Measurements from ENCODE around the gene IL1RAP. TPM values are rescaled to one million over a fixed set of nuclear protein-coding genes. Genes with fewer than 3 reads are reported as not detected.

Gene IL1RAP
- total and polyA plus RNA-seq, 2 donors (not counting 3 experiments of a cell fraction or from before 2014, with no cell fraction given), result 4.3 to 9.2 TPM

DNA sequence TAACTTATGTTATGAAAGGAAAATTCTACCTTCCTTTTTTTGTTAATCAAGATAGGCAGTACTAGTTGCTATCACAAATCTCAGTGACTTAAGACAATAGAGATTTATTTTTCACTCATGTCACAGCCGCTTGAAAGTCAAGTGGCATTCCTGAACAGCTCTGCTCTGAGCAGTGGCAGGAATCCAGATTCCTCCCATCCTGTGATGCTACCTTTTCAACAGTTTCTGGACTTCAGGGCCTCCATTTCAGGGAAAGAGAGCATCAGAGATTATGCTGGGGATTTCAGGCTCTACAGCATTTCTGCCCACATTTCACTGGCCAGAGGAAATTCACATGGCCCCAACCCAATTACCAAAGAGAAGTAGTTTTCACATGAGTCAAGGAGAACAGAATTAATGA lies 83.4 kb downstream of the IL1RAP start:
- BruUV-seq (replicated peaks), result no TSS peak

DNA sequence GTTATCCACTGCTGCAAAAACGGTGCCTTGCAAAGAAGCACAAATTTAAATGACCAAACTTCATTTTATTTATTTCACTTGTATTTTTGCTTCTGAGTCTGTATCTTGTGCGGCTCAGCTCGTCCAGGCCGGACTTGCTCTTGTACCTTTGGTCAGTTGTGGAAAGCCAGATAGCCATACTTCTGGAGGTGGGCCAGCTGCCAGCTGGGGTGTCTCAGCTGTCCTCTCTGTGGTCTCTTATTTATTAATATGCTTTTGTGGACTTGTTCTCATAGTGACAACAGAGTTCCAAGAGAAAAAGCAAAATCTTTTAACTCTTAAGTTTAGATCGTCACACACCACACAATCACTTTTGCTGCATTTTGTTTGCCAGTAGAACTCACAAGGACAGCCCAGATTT lies 87.7 kb downstream of the IL1RAP start:
- no peak overlapping the region for H2AFZ ChIP-seq (ENCODE audit: low read depth, low read length)
- H3K9me1 ChIP-seq (replicated peaks; ENCODE audit: control insufficient read depth, extremely low read depth, insufficient read depth, low read length), result no peaks in the 10 kb centered on the region
- H3K4me2 ChIP-seq (ENCODE audit: insufficient read depth, low read length), result no peak overlapping the region
- no peak for TF ChIP-seq GATA2 (IDR thresholded peaks at IDR 0.05; ENCODE audit: insufficient read depth, insufficient read length, low read depth, low read length)
- TF ChIP-seq, protein P1, sequence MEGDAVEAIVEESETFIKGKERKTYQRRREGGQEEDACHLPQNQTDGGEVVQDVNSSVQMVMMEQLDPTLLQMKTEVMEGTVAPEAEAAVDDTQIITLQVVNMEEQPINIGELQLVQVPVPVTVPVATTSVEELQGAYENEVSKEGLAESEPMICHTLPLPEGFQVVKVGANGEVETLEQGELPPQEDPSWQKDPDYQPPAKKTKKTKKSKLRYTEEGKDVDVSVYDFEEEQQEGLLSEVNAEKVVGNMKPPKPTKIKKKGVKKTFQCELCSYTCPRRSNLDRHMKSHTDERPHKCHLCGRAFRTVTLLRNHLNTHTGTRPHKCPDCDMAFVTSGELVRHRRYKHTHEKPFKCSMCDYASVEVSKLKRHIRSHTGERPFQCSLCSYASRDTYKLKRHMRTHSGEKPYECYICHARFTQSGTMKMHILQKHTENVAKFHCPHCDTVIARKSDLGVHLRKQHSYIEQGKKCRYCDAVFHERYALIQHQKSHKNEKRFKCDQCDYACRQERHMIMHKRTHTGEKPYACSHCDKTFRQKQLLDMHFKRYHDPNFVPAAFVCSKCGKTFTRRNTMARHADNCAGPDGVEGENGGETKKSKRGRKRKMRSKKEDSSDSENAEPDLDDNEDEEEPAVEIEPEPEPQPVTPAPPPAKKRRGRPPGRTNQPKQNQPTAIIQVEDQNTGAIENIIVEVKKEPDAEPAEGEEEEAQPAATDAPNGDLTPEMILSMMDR (IDR thresholded peaks at IDR 0.05; ENCODE audit: extremely low read depth in 1 of 2, insufficient read depth in 1 of 2, low read depth in 1 of 2, low read length in 2 of 2), result no peak
- no peak for TF ChIP-seq POLR2AphosphoS5 (IDR thresholded peaks at IDR 0.05; ENCODE audit: insufficient read depth, low read depth, low read length)
- TF ChIP-seq FOS (IDR thresholded peaks at IDR 0.05; ENCODE audit: borderline replicate concordance, insufficient read depth, low read length), result no peak
- no peak for TF ChIP-seq JUN (IDR thresholded peaks at IDR 0.05; ENCODE audit: borderline replicate concordance, insufficient read depth, insufficient read length, low read depth)
- no peak for TF ChIP-seq MYC (IDR thresholded peaks at IDR 0.05; ENCODE audit: low read depth, low read length)
- TF ChIP-seq POLR2A (IDR thresholded peaks at IDR 0.05; ENCODE audit: low read depth, low read length), result no peak
- TF ChIP-seq EZH2 (IDR thresholded peaks at IDR 0.05; ENCODE audit: borderline replicate concordance, low read depth, low read length, severe bottlenecking), result no peak
- TF ChIP-seq, protein P2, sequence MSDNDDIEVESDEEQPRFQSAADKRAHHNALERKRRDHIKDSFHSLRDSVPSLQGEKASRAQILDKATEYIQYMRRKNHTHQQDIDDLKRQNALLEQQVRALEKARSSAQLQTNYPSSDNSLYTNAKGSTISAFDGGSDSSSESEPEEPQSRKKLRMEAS (IDR thresholded peaks at IDR 0.05; ENCODE audit: insufficient read depth, insufficient read length), result no peak
- no peaks in the 10 kb centered on the region for H4K20me1 ChIP-seq (replicated peaks; ENCODE audit: control insufficient read depth, extremely low read depth, insufficient read depth, low read length)
- no peaks in the 10 kb centered on the region for H3K4me1 ChIP-seq (ENCODE audit: control insufficient read depth, extremely low read depth, insufficient read depth, low read length)
- H3K9me3 ChIP-seq (replicated peaks; ENCODE audit: control insufficient read depth, insufficient read depth, low read length), result no peaks in the 10 kb centered on the region
- ChIA-PET POLR2A (no interaction called here), CTCF (no interaction called here)
- H3K4me3 ChIP-seq (replicated peaks in 1 of 3; ENCODE audit: insufficient read depth in 1 of 3, low read depth in 1 of 3, low read length in 3 of 3), result no peak overlapping the region
- intact Hi-C loops (cut with micrococcal nuclease) (no loop called here), dilution Hi-C loops (cut with MboI; ENCODE audit: extremely low pct_ligation_motif_present, low sequenced_read_pairs) (no loop called here)
- H3K9ac ChIP-seq (replicated peaks; ENCODE audit: extremely low read depth, insufficient read depth, low read length), result no peak overlapping the region
- DNase-seq (ENCODE audit: low read depth, low spot score) (no peak), FAIRE-seq (no peak)
- BruUV-seq (replicated peaks), result no TSS peak
- H3K27me3 ChIP-seq (ENCODE audit: control insufficient read depth in 2 of 2, insufficient read depth in 2 of 2, low read length in 2 of 2), result no peaks in the 10 kb centered on the region
- H3K36me3 ChIP-seq (ENCODE audit: control insufficient read depth in 2 of 2, extremely low read depth in 1 of 2, insufficient read depth in 2 of 2, low read length in 2 of 2), result no peaks in the 10 kb centered on the region
- H3K27ac ChIP-seq (ENCODE audit: insufficient read depth, low read depth, low read length), result no peak overlapping the region
- H3K79me2 ChIP-seq (ENCODE audit: control insufficient read depth, insufficient read depth, low read length), result no peaks in the 10 kb centered on the region

More for the DNA sequence above, 83.4 kb downstream of the IL1RAP start:
- intact Hi-C loops (cut with micrococcal nuclease), result no loop called here
- Histone ChIP-seq H3K4me3 (replicated peaks in 1 of 3; ENCODE audit: insufficient read depth in 1 of 3, low read depth in 1 of 3, low read length in 3 of 3) (no peak overlapping the region), H3K79me2 (ENCODE audit: control insufficient read depth, insufficient read depth, low read length) (no peaks in the 10 kb centered on the region), H3K9me1 (replicated peaks; ENCODE audit: control insufficient read depth, extremely low read depth, insufficient read depth, low read length) (no peaks in the 10 kb centered on the region), H3K4me1 (ENCODE audit: control insufficient read depth, extremely low read depth, insufficient read depth, low read length) (no peaks in the 10 kb centered on the region), H3K4me2 (ENCODE audit: insufficient read depth, low read length) (no peak overlapping the region), H3K27ac (ENCODE audit: insufficient read depth, low read depth, low read length) (no peak overlapping the region), H3K36me3 (ENCODE audit: control insufficient read depth in 2 of 2, extremely low read depth in 1 of 2, insufficient read depth in 2 of 2, low read length in 2 of 2) (no peaks in the 10 kb centered on the region), H2AFZ (ENCODE audit: low read depth, low read length) (no peak overlapping the region), H3K9ac (replicated peaks; ENCODE audit: extremely low read depth, insufficient read depth, low read length) (no peak overlapping the region), H4K20me1 (replicated peaks; ENCODE audit: control insufficient read depth, extremely low read depth, insufficient read depth, low read length) (no peaks in the 10 kb centered on the region), H3K9me3 (replicated peaks; ENCODE audit: control insufficient read depth, insufficient read depth, low read length) (no peaks in the 10 kb centered on the region), H3K27me3 (ENCODE audit: control insufficient read depth in 2 of 2, insufficient read depth in 2 of 2, low read length in 2 of 2) (no peaks in the 10 kb centered on the region)
- CTCF ChIA-PET, result interaction anchor here (0.6 kb wide), 1 partner anchor 1123 kb away, joined by 3 read pairs; no protein-coding TSS in a partner anchor
- no peak for FAIRE-seq
- dilution Hi-C loops (cut with MboI; ENCODE audit: extremely low pct_ligation_motif_present, low sequenced_read_pairs), result no loop called here
- DNase-seq (ENCODE audit: low read depth, low spot score), result no peak
- TF ChIP-seq GATA2 (IDR thresholded peaks at IDR 0.05; ENCODE audit: insufficient read depth, insufficient read length, low read depth, low read length) (no peak), FOS (IDR thresholded peaks at IDR 0.05; ENCODE audit: borderline replicate concordance, insufficient read depth, low read length) (no peak), POLR2A (IDR thresholded peaks at IDR 0.05; ENCODE audit: low read depth, low read length) (no peak), EZH2 (IDR thresholded peaks at IDR 0.05; ENCODE audit: borderline replicate concordance, low read depth, low read length, severe bottlenecking) (no peak), JUN (IDR thresholded peaks at IDR 0.05; ENCODE audit: borderline replicate concordance, insufficient read depth, insufficient read length, low read depth) (no peak)
- POLR2A ChIA-PET, result no interaction called here

Data from endothelial cell of umbilical vein (primary cell).